Lung (tissue), 12 donors: Measurements from ENCODE around the gene NDUFS8. TPM values are rescaled to one million over a fixed set of nuclear protein-coding genes. Genes with fewer than 3 reads are reported as not detected.

Source experiments
- ATAC-seq: fragments of 200-7000 bp; cut with Tn5 transposase; one replicate; pipeline ENCODE4 v1.9.1; 2020; ENCODE audit warnings: moderate number of reproducible peaks; ENCODE audit not compliant: insufficient read depth, low FRiP score
- DNase-seq, 3 donors: peaks; one replicate each; pipeline ENCODE4 v3.0.0-alpha.2; 2013 to 2017
- H3K27ac ChIP-seq, 2 donors: one replicate each; pipeline ENCODE4 v1.5.1; 2013; ENCODE audit warnings: mild to moderate bottlenecking in 2 of 2, moderate library complexity in 2 of 2, control low read depth in 1 of 2, inconsistent platforms in 1 of 2, low read depth in 1 of 2, low read length in 1 of 2
- H3K27me3 ChIP-seq, 3 donors: one replicate each; pipeline ENCODE4 v1.5.1; 2013; ENCODE audit warnings: low read length in 2 of 3; ENCODE audit not compliant: control insufficient read depth in 3 of 3, insufficient read depth in 3 of 3
- H3K36me3 ChIP-seq, 4 donors: one replicate each; pipeline ENCODE4 v1.5.1; 2013; ENCODE audit warnings: low read length in 4 of 4, mild to moderate bottlenecking in 1 of 4, moderate library complexity in 1 of 4; ENCODE audit not compliant: control insufficient read depth in 4 of 4, insufficient read depth in 4 of 4
- H3K4me1 ChIP-seq, 5 donors: one replicate each; pipeline ENCODE4 v1.5.1; 2013; ENCODE audit warnings: low read length in 5 of 5, mild to moderate bottlenecking in 2 of 5, moderate library complexity in 1 of 5; ENCODE audit not compliant: control insufficient read depth in 5 of 5, insufficient read depth in 5 of 5
- H3K4me3 ChIP-seq: one replicate; pipeline ENCODE4 v1.5.1; 2013; ENCODE audit warnings: mild to moderate bottlenecking, control low read depth, moderate library complexity
- H3K9ac ChIP-seq, 2 donors: one replicate each; pipeline ENCODE4 v1.5.1; 2013; ENCODE audit warnings: low read length in 2 of 2, control low read depth in 1 of 2; ENCODE audit not compliant: insufficient read depth in 1 of 2
- H3K9me3 ChIP-seq, 4 donors: one replicate each; pipeline ENCODE4 v1.5.1; 2013; ENCODE audit warnings: low read length in 3 of 4, mild to moderate bottlenecking in 1 of 4, moderate library complexity in 1 of 4; ENCODE audit not compliant: control insufficient read depth in 4 of 4, insufficient read depth in 3 of 4
- WGBS, 2 donors: extraction: QIAGEN DNeasy Blood & Tissue Kit; methylation state at CpG; one replicate each; pipeline ENCODE4 v1.1.7; 2013; 5-methylcytosine and 5-hydroxymethylcytosine counted together
- polyA plus RNA-seq, 2 donors: library from polyadenylated mRNA; stranded (reverse); fragments of 200-250 nt; gene quantifications; one replicate each; pipeline ENCODE4 v1.2.1, GENCODE V29; 2013
- total RNA-seq, 2 donors: library from RNA; depleted of rRNA in 1 of 2; stranded (reverse); fragments of >200 nt in 1 of 2; gene quantifications; one replicate each; pipeline ENCODE4 v1.2.1, GENCODE V29; 2014 to 2021
- TF ChIP-seq, protein P1 (sequence below): IDR thresholded peaks from 2 replicates; pipeline ENCODE4 v1.5.1; 2012; ENCODE audit warnings: mild to moderate bottlenecking; ENCODE audit errors: control extremely low read depth, extremely low read depth
- donor health status: control.
- donor health status: control.
- donor health status: Bipolar disorder and iron deficiency.
- donor health status: healthy.
- donor health status: DM: yes; HTN: yes; CAD: no.

The NDUFS8 gene
- total and polyA plus RNA-seq, 4 donors, result 57.8 to 180 (median 145) TPM

DNA sequence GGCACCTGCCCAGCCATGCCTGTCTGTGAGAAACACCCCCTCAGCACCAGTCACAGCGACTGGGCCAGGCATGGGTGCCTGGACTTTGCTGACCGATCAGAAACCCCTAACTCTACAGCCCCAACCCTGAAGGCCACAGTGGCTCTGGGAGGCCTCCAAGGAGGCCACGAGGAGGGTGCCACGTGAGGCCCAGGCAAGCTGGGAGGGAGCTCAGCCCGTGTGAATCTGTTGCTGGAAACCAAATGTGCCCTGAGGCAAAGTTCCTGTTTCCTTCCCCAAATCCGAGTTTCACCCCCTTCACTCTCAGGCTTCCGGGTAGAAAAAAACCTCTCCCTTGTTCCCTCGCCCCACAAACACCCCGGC, 27.9 kb upstream of the NDUFS8 start:
- H3K27me3 ChIP-seq, result no peaks in the 10 kb centered on the region
- TF ChIP-seq, protein P1, sequence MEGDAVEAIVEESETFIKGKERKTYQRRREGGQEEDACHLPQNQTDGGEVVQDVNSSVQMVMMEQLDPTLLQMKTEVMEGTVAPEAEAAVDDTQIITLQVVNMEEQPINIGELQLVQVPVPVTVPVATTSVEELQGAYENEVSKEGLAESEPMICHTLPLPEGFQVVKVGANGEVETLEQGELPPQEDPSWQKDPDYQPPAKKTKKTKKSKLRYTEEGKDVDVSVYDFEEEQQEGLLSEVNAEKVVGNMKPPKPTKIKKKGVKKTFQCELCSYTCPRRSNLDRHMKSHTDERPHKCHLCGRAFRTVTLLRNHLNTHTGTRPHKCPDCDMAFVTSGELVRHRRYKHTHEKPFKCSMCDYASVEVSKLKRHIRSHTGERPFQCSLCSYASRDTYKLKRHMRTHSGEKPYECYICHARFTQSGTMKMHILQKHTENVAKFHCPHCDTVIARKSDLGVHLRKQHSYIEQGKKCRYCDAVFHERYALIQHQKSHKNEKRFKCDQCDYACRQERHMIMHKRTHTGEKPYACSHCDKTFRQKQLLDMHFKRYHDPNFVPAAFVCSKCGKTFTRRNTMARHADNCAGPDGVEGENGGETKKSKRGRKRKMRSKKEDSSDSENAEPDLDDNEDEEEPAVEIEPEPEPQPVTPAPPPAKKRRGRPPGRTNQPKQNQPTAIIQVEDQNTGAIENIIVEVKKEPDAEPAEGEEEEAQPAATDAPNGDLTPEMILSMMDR, result no peak
- peak overlapping the region in 1 of 2 donors; percentile 80 for H3K27ac ChIP-seq
- H3K4me3 ChIP-seq, result peak overlapping the region; percentile 69
- WGBS, 2 donors, result 42 to 61% methylated on average over 9 of the region's 9 CpGs
- H3K4me1 ChIP-seq, result peaks cover 0 to 10% (median 0%) of the 10 kb centered on the region in 5 donors
- ATAC-seq (no peak), DNase-seq (no peak)
- H3K36me3 ChIP-seq, result peaks cover 0 to 3% (median 0%) of the 10 kb centered on the region in 4 donors
- peaks cover 0 to 2% (median 0%) of the 10 kb centered on the region in 4 donors for H3K9me3 ChIP-seq
- no peak overlapping the region for H3K9ac ChIP-seq

DNA sequence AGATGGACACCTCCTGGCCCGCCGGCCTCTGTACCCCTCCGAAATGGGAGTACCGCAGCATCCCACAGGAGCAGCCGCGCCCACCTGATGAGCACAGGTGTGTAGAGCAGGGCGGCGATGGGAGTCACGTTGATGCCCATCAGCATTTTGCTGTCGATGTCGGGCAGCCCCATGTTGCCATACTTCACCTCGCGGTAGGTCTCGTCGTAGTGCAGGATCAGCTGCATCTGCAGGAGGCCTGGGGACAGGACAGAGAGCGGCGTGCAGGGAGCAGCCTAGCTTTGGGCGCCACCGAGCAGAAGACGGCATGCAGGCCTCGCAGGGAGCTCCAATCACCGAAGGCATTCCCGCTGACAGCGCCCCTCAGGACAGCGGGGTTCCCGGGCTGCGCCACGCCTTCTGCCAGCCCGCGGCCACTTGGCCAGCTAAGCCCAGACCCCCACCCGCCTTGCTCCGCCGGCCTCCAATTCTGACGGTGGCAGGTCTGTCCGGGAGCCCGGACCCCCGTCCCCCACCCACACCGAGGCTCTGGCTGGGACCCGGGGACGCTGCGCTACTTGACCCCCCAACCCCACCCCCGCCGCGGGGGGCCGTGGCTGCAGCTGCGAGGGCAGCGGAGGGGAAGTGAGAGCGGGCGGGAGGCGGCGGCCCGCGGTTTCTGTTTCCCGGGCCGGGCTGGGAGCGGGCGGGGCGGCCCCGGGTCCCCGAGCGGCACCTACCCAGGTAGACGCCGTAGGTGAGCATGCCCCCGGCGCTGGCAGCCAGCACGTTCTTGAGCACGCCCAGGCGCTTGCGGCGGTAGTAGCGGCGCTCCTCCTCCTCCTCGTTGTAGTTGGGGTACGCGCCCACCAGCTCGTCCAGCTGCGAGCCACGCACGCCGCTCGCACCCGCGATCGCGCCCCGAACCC, 27.3 kb upstream of the NDUFS8 start:
- H3K27ac ChIP-seq, result peak overlapping the region in 1 of 2 donors; percentile 80
- no peaks in the 10 kb centered on the region for H3K27me3 ChIP-seq

DNA sequence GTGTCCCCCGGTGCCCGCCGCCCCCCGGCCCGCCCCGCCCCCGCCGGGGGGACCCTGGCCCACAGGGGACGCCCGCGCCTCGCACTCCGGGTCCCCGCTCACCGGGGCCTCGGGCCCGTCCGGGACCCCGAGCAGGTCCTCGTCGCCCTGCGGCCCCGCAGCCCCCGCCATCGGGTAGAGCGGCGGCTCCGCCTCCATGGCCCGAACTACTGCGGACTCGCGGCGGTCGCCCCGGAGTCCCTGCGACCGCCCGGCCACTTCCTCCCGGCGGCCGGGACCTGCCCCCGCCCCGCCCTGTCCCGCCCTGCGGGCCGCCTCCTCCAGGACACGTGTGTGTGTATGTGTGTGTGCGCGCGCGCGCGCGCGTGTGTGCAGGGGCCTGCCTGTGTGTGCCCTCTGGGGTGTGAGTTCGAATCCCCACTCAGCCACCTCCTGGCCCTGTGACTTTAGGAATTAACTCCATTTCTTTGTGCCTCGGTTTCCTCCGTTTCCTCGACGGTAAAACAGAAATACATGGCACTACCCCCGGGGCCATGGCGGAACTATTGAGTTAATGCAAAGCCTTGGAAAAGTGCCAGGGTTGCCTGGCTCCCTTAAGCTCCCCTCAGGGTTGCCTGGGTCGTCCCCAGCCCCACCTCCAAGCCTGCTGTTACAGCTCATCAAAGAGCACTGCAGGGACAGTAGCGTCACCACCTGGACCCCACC, 26.5 kb upstream of the NDUFS8 start, which contains the start of gene UNC93B1:
Gene UNC93B1, minus strand, starts transcription at position 252 of the 705 bp plus-strand sequence. Its CDS starts 54 bp downstream, at position 198.
- no peaks in the 10 kb centered on the region for H3K36me3 ChIP-seq
- peaks cover 0 to 2% (median 0%) of the 10 kb centered on the region in 4 donors for H3K9me3 ChIP-seq
- TF ChIP-seq, protein P1, result no peak
- peaks cover 0 to 9% (median 0%) of the 10 kb centered on the region in 5 donors for H3K4me1 ChIP-seq
- peak; percentile 90 for ATAC-seq
- H3K9ac ChIP-seq, result no peak within 1 kb of the TSS
- DNase-seq, result peak; percentile 77 to 86 (median 85)
- peak within 1 kb of the TSS in 1 of 2 donors; percentile 80 for H3K27ac ChIP-seq
- H3K27me3 ChIP-seq, result no peaks in the 10 kb centered on the region
- peak within 1 kb of the TSS; percentile 69 for H3K4me3 ChIP-seq
- WGBS, 2 donors, result 3 to 4% methylated on average over 38 to 64 of the region's 64 CpGs

More for the DNA sequence above, 27.3 kb upstream of the NDUFS8 start:
- TF ChIP-seq, protein P1, result no peak
- 12 to 14% methylated on average over 69 to 86 of the region's 86 CpGs for WGBS, 2 donors
- Histone ChIP-seq H3K4me3 (peak overlapping the region; percentile 69), H3K4me1 (peaks cover 0 to 9% (median 0%) of the 10 kb centered on the region in 5 donors), H3K9me3 (peaks cover 0 to 2% (median 0%) of the 10 kb centered on the region in 4 donors), H3K36me3 (no peaks in the 10 kb centered on the region), H3K9ac (no peak overlapping the region)
- ATAC-seq (peak; percentile 38), DNase-seq (peak in 2 of 3 donors; percentile 37 to 47)
